IPS-11a (cell line): ENCODE results near the gene HPS4.
"Not testable (repeated sequence)": the region's sequence is repeated elsewhere in the genome, so short reads cannot be mapped to it uniquely, and the experiment has no call there.

ENCODE experiments used
- H3K4me3 ChIP-seq: one replicate; pipeline ENCODE4 v1.5.1; 2013; ENCODE audit warnings: low read depth, low read length, control low read depth

Gene HPS4

GRCh38 chr22:26483439-26484359 lies at the start of gene HPS4, which contains the start of gene SRRD:
Gene HPS4, minus strand, starts transcription at chr22:26483783. Its CDS starts 2,021 bp downstream, at chr22:26481762.
Gene SRRD, plus strand, starts transcription at chr22:26483877. Its CDS starts 14 bp downstream, at chr22:26483891.
- H3K4me3 ChIP-seq: peak within 1 kb of the TSS; percentile 98

- H3K4me3 ChIP-seq: no peak overlapping the region
These were observed 45.8 kb upstream of the HPS4 start for GRCh38 chr22:26529345-26529744.

- not testable (repeated sequence) for H3K4me3 ChIP-seq
These were observed 44.9 kb upstream of the HPS4 start for GRCh38 chr22:26528518-26528917.

GRCh38 chr22:26527574-26528465 lies 44.2 kb upstream of the HPS4 start:
- H3K4me3 ChIP-seq: no peak overlapping the region

- H3K4me3 ChIP-seq: no peak overlapping the region
These were observed 43.6 kb upstream of the HPS4 start for GRCh38 chr22:26527167-26527566.

- no peak overlapping the region for H3K4me3 ChIP-seq
These were observed 42.5 kb upstream of the HPS4 start for GRCh38 chr22:26525946-26526564.

- H3K4me3 ChIP-seq: no peak overlapping the region
These were observed 41.3 kb upstream of the HPS4 start for GRCh38 chr22:26524870-26525269.

- no peak overlapping the region for H3K4me3 ChIP-seq
These were observed 39.0 kb upstream of the HPS4 start for GRCh38 chr22:26522592-26522991.

- H3K4me3 ChIP-seq: no peak overlapping the region
These were observed 38.4 kb upstream of the HPS4 start for GRCh38 chr22:26522012-26522411.

- no peak overlapping the region for H3K4me3 ChIP-seq
These were observed 33.8 kb upstream of the HPS4 start for GRCh38 chr22:26517429-26517828.

- H3K4me3 ChIP-seq: no peak overlapping the region
These were observed 32.9 kb upstream of the HPS4 start for GRCh38 chr22:26516503-26516902.

GRCh38 chr22:26515931-26516330 lies 32.3 kb upstream of the HPS4 start:
- no peak overlapping the region for H3K4me3 ChIP-seq

GRCh38 chr22:26514419-26515161 lies 31.0 kb upstream of the HPS4 start:
- no peak overlapping the region for H3K4me3 ChIP-seq

GRCh38 chr22:26513838-26514237 lies 30.3 kb upstream of the HPS4 start:
- no peak overlapping the region for H3K4me3 ChIP-seq

- H3K4me3 ChIP-seq: peak within 1 kb of the TSS; percentile 89
These were observed 28.7 kb upstream of the HPS4 start, which contains the start of gene TFIP11 for GRCh38 chr22:26512149-26512793. Gene TFIP11, minus strand, starts transcription at chr22:26512473. Its CDS starts 2,201 bp downstream, at chr22:26510272.

- H3K4me3 ChIP-seq: no peak overlapping the region
These were observed 24.6 kb upstream of the HPS4 start for GRCh38 chr22:26508148-26508547.

- H3K4me3 ChIP-seq: no peak overlapping the region
These were observed 20.2 kb upstream of the HPS4 start for GRCh38 chr22:26503758-26504157.

GRCh38 chr22:26502688-26503561 lies 19.3 kb upstream of the HPS4 start:
- no peak overlapping the region for H3K4me3 ChIP-seq

GRCh38 chr22:26501996-26502395 lies 18.4 kb upstream of the HPS4 start:
- no peak overlapping the region for H3K4me3 ChIP-seq
